ACHN (cell line): Measurements from ENCODE around the gene ZBTB8A.
"Not testable (repeated sequence)": the region's sequence is repeated elsewhere in the genome, so short reads cannot be mapped to it uniquely, and the experiment has no call there.

Experiments
- DNase-seq: peaks from one replicate; pipeline ENCODE4 v3.0.0-alpha.2; 2015
- in situ Hi-C: cut with HindIII; loops from 2 replicates; pipeline ENCODE4 v1.10.0; 2017; ENCODE audit warnings: low sequenced_read_pairs, low pct_ligation_motif_present, low pct_unique_long_range_greater_than_20kb

The ZBTB8A gene

GRCh38 chr1:32528550-32528949 is 10.7 kb upstream of the ZBTB8A start:
- DNase-seq, in situ Hi-C loops: not testable (repeated sequence)

DNA sequence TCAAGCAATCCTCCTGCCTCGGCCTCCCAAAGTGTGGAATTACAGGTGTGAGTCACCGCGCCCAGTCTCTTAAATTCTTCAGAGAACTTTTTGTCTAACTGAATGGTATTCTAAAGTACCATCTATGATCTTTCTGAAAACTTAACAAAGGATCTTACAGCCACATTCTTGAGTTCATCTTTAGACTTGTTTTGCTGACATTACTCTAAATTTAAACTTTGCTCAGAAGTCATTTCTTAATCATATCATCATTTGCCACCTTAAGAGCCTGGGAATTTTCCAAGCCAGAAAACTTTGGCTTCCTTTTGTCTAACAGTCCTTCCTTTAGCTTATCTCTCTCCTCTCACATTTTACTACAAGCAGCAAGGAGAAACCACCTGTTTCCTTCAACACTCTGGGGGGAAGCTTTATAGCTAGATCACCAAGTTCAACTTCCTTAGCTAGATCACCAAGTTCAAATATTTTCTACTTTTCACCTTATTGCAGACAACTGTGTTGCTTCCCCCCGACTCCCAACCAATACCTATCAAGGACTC is 5.4 kb upstream of the ZBTB8A start:
- in situ Hi-C loops, result no loop called here
- DNase-seq, result no peak

- DNase-seq, result no peak
- in situ Hi-C loops, result no loop called here
Measured at GRCh38 chr1:32536117-32536516, 3.1 kb upstream of the ZBTB8A start.

DNA sequence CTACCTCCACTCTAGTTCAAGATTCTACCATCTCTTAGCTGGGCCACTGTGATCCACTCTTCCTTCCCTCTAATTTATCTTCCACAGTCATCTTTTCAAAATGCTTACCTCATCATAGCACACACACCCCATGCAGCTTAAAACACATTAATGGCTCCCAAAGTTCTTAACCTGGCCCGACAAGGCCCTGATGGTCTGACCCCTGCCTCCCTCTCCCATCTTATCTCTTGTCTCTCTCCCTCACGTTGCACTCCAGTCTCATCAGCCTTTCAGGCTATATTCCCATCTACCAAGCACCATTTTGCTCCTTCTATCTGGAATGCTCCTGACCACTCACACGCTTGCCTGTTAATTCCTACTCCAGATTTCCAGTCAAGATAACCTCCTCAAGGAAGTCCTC is 2.5 kb upstream of the ZBTB8A start:
- in situ Hi-C loops, result no loop called here
- DNase-seq, result no peak

- in situ Hi-C loops, result no loop called here
- peak; percentile 32 for DNase-seq
Measured at GRCh38 chr1:32539584-32540571, 651 bp downstream of the ZBTB8A start.

- in situ Hi-C loops, result no loop called here
- DNase-seq, result no peak
Measured at GRCh38 chr1:32540605-32541004, 1.4 kb downstream of the ZBTB8A start.

DNA sequence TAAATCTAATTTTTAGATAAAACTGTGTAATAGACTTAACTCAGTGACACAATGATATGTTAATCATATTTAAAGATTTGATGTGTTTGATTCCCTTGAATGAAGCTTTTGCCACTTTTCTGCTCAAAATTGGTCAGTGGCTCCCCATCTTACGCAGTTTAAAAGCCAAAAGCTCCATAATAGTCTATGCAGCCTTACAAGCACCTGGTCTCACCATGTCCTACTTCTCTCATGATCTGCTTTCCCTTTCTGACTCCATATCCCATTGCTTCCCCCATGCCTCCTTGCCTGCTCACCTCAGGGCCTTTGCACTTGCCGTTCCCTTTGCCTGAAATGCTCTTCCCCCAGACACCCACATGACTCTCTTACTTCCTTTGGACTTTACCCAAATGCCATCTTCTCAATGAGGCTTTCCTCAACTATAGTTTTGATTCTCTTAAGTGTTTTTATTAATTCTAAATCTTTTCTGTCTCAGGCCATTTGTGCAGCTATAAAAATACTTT is 1.9 kb downstream of the ZBTB8A start:
- no peak for DNase-seq
- in situ Hi-C loops, result no loop called here

GRCh38 chr1:32546611-32547010 is 7.4 kb downstream of the ZBTB8A start:
- no peak for DNase-seq

DNA sequence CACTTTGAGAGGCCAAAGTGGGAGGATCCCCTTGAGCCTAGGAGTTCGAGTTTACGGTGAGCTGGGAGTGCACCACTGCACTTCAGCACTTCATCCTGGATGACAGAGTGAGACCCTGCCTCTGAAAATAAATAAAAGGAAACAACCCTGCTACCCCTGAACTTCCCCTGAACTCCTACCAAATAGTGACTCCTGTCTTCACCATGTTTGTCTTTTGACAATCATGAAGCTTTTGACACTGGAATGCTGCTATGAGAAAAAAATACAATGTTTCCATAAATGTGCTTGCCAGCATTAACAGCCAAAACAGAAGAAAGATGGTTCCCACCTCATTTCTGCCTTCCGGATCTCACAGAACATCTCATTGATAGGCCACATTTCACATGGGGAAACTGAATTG is 10.4 kb downstream of the ZBTB8A start:
- in situ Hi-C loops, result no loop called here
- DNase-seq, result no peak

More at GRCh38 chr1:32546611-32547010, 7.4 kb downstream of the ZBTB8A start:
- in situ Hi-C loops, result no loop called here

DNA sequence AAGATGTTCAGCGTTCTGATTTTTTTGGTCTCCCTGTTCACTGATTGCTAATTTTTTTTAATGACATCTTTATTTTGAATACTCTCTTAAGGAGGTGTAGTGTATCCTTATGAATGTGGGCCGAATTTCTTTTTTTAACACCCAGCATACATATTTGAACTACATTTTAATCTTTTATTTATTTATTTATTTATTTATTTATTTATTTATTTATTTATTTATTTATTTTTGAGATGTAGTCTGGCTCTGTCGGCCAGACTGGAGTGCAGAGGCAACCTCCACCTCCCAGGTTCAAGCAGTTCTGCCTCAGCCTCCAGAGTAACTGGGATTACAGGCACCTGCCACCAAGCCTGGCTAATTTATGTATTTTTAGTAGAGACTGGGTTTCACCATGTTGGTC is 15.1 kb downstream of the ZBTB8A start:
- in situ Hi-C loops, result no loop called here
- DNase-seq, result no peak

DNA sequence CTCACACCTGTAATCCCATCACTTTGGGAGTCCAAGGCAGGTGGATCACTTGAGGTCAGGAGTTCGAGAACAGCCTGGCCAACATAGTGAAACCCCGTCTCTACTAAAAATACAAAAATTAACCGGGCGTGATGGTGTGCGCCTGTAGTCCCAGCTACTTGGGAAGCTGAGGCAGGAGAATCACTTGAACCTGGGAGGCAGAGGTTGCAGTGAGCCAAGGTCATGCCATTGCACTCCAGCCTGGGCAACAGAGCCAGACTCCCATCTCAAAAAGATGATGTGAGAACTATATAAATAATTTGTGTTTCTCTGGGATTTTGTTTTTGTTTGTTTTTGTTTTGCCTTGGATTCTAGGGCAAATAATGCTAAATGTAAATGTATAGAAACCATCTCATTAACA is 17.8 kb downstream of the ZBTB8A start:
- in situ Hi-C loops, DNase-seq: not testable (repeated sequence)

DNA sequence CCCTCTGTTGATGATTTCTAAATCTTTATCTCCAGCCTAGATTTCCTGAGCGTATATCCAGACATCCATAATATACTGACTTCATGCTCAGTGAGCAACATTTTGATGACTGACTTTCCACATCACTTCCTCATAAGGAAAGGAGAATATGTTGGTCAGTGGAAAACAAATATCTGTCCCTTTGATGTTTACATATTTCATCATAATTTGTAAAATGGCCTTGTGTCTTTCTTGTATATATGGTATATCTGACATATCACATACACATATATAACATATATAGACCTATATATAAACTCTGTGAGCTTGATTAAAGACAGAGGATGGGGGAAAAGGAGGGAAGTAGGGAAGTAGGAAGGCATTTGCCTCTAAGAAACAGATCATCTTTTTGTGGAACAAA is 18.6 kb downstream of the ZBTB8A start:
- no peak for DNase-seq
- in situ Hi-C loops, result no loop called here

DNA sequence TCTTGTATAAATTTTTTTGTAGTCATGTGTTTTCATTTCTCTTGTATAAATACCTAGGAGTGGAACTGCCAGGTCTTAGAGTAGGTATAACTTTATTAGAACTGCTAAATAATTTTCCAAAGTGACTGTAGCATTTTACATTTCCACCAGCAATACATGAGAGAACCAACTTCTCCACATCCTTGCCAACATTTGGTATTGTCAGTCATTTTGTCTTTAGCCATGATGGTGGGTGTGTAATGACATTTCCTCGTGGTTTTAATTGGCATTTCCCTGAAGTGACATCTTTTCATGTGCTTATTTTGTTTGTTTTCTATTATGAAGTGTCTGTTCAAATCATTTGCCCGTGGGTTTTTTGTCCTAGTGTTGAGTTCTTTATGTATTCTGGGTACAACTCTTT is 29.7 kb downstream of the ZBTB8A start:
- DNase-seq, result no peak
- in situ Hi-C loops, result no loop called here

- in situ Hi-C loops, result no loop called here
- no peak for DNase-seq
Measured at GRCh38 chr1:32580348-32581017, 41.3 kb downstream of the ZBTB8A start.

DNA sequence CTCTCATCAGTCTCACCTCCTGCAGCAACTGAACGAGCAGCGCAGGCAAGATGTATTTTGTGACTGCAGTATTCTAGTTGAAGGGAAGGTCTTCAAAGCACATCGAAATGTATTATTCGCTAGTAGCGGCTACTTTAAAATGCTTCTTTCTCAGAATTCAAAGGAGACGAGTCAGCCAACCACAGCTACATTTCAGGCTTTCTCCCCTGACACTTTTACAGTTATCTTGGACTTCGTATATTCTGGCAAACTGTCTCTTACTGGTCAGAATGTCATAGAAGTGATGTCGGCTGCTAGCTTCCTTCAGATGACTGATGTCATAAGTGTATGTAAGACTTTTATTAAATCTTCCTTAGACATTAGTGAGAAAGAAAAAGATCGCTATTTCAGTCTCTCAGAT is 53.7 kb downstream of the ZBTB8A start:
- DNase-seq, result no peak
- in situ Hi-C loops, result no loop called here

DNA sequence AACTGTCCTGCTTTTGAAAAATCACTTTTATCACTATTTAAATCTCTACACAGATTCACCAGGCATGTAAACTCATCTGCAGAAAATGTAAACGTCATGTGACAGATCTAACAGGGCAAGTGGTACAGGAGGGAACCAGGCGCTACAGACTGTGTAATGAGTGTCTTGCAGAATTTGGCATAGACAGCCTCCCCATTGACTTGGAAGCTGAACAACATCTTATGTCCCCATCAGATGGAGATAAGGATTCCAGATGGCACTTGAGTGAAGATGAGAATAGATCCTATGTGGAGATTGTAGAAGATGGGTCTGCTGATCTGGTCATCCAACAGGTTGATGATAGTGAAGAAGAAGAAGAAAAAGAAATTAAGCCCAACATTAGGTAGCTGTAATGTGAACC is 60.8 kb downstream of the ZBTB8A start:
- in situ Hi-C loops, result no loop called here
- no peak for DNase-seq

DNA sequence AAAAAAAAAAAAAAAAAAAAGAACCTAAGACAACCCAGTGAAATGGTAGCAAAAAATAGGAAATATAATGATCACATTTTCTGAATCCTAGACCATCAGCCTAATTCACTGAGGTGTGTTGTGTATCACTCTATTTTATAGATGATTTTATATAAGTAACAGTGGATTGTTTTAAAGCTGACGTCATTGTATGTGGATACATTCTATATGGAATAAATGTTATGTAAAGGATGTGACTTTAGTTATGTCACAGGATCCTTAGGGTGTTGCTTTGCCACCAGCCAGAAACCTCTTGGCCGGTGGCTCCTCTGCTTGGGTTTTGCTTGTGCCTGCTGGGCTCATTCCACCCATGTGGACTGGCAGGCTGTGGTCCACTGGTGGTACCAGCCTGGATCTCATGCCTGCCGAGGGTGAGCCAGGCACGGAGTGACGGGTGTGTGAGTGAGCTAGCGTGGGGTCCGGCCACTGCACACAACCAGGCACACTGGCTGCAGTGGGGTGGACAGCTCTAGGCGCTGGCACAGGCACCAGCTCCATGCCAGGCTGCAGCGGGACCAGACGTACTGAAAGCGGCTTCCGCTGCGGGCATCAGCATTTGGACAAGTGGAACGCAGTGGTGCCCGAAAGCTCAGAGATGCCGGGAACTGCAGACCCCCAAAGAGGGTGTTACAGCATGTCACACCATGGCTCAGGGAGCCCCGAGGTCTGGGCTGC is 66.6 kb downstream of the ZBTB8A start:
- DNase-seq, result no peak
- in situ Hi-C loops, result no loop called here

DNA sequence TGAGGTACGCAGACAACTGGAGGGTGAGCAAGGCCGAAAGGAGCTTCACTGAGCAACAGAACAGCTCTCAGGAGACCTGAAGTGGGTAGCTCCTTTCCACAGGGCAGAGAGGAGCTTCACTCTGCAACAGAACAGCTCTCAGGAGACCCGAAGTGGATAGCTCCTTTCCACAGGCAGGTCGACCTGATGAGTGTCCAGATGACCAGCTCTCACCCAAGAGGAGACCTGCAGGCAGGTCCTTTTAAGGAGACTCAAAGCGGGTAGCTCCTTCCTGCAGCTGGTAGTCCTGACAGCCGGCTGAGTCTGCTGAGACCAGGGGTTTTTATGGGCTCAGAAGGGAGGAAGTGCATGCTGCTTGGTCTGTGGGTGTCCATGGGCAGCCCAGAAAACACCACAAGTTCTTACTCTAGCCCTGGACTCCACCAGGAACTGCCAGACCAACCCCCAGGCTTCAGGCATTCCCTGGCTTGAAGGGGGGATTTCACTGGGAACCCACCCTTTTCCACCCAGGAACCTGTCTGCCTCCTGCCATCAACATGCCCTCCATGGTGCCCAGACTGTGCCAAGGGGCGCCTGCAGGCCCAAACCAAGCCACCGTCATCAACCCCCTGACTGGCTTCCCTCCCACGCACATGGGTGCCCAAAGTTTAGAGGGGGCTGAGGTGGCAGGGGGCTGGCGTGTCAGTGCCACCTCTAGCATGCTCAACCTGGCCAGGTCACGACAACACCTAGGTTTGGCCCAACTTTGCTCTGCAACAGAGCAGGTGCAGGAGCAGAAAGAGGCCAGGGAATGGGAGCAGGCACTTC is 67.5 kb downstream of the ZBTB8A start:
- in situ Hi-C loops, result no loop called here

More for the DNA sequence above, 67.5 kb downstream of the ZBTB8A start:
- DNase-seq, result no peak
